Measurements from ENCODE around the gene ZSCAN10. TPM values are rescaled to one million over a fixed set of nuclear protein-coding genes. Genes with fewer than 3 reads are reported as not detected.
"Not testable (repeated sequence)": the region's sequence is repeated elsewhere in the genome, so short reads cannot be mapped to it uniquely, and the experiment has no call there.

The ZSCAN10 gene
- total RNA-seq, 3 donors from 2014 or later: not detected

DNA sequence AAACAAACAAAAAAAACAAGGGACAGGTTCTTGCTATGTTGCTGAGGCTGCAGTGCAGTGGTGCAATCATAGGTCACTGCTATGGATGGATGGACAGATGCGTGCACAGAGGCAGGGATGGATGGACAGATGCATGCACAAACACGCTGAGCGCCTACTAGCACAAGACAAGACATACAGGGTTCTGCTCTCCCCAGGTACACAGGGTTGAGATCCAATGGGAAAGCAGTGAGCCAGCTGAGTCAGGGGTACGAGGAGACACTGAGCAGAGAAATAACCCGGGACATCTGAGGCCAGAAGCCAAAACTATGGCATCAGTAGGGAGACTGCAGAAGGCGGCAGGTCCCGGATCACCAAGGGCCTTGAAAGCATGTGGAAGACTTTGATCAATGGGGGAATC lies 27.4 kb downstream of the ZSCAN10 start:
- DNase-seq (ENCODE audit: low spot score in 2 of 2): no peak
- TF ChIP-seq POLR2A (IDR thresholded peaks at IDR 0.05) (no peak), POLR2AphosphoS5 (IDR thresholded peaks at IDR 0.05) (no peak), CTCF (IDR thresholded peaks at IDR 0.05) (no peak)
- intact Hi-C loops (cut with DNase I; ENCODE audit: low total_unique reads): no loop called here

DNA sequence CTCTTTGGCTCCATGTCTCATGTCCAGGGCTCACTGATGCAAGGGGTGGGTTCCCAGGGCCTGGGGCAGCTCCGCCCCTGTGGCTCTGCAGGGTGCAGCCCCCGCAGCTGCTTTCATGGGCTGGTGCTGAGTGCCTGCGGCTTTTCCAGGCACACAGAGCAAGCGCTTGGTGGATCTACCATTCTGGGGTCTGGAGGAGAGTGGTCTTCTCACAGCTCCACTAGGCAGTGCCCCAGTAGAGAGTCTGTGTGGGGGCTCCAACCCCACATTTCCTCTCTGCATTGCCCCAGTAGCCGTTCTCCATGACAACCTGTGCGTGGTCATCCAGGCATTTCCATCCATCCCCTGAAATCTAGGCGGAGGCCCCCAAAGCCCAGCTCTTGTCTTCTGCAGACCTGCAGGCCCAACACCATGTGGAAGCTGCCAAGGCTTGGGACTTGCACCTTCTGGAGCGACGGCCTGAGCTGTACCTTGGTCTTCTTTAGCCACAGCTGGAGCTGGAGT lies 28.4 kb downstream of the ZSCAN10 start:
- TF ChIP-seq POLR2AphosphoS5 (IDR thresholded peaks at IDR 0.05) (no peak), POLR2A (IDR thresholded peaks at IDR 0.05) (no peak), CTCF (IDR thresholded peaks at IDR 0.05) (no peak)
- Histone ChIP-seq H3K9me3 (no peaks in the 10 kb centered on the region), H3K4me1 (no peaks in the 10 kb centered on the region), H3K36me3 (no peaks in the 10 kb centered on the region), H3K4me3 (no peak overlapping the region), H3K27me3 (no peaks in the 10 kb centered on the region), H3K27ac (no peak overlapping the region)
- intact Hi-C loops (cut with DNase I; ENCODE audit: low total_unique reads): no loop called here
- no peak for DNase-seq (ENCODE audit: low spot score in 2 of 2)

More for the DNA sequence above, 27.4 kb downstream of the ZSCAN10 start:
- Histone ChIP-seq H3K36me3 (no peaks in the 10 kb centered on the region), H3K4me3 (no peak overlapping the region), H3K4me1 (no peaks in the 10 kb centered on the region), H3K9me3 (no peaks in the 10 kb centered on the region), H3K27ac (no peak overlapping the region), H3K27me3 (no peaks in the 10 kb centered on the region)

DNA sequence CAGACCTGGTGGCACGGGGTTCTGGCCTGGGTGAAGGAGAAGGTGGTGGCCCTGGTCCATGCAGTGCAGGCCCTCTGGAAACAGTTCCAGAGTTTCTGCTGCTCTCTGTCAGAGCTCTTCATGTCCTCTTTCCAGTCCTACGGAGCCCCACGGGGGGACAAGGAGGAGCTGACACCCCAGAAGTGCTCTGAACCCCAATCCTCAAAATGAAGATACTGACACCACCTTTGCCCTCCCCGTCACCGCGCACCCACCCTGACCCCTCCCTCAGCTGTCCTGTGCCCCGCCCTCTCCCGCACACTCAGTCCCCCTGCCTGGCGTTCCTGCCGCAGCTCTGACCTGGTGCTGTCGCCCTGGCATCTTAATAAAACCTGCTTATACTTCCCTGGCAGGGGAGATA lies 29.9 kb downstream of the ZSCAN10 start:
- intact Hi-C loops (cut with DNase I; ENCODE audit: low total_unique reads): not testable (repeated sequence)

GRCh38 chr16:3068487-3068886 lies 30.6 kb downstream of the ZSCAN10 start:
- Histone ChIP-seq H3K27me3 (no peaks in the 10 kb centered on the region), H3K36me3 (no peaks in the 10 kb centered on the region), H3K27ac (no peak overlapping the region), H3K4me3 (no peak overlapping the region), H3K4me1 (no peaks in the 10 kb centered on the region), H3K9me3 (no peaks in the 10 kb centered on the region)
- intact Hi-C loops (cut with DNase I; ENCODE audit: low total_unique reads): no loop called here
- TF ChIP-seq POLR2A (IDR thresholded peaks at IDR 0.05) (no peak), CTCF (IDR thresholded peaks at IDR 0.05) (no peak), POLR2AphosphoS5 (IDR thresholded peaks at IDR 0.05) (no peak)
- no peak for DNase-seq (ENCODE audit: low spot score in 2 of 2)

More for the DNA sequence above, 29.9 kb downstream of the ZSCAN10 start:
- H3K36me3 ChIP-seq; H3K4me3 ChIP-seq; H3K4me1 ChIP-seq; H3K9me3 ChIP-seq; H3K27me3 ChIP-seq; DNase-seq (ENCODE audit: low spot score in 2 of 2); H3K27ac ChIP-seq: not testable (repeated sequence)

GRCh38 chr16:3066440-3066748 lies 32.7 kb downstream of the ZSCAN10 start:
- intact Hi-C loops (cut with DNase I; ENCODE audit: low total_unique reads): no loop called here
- no peaks in the 10 kb centered on the region for H3K27me3 ChIP-seq
- no peaks in the 10 kb centered on the region for H3K36me3 ChIP-seq
- TF ChIP-seq CTCF (IDR thresholded peaks at IDR 0.05) (no peak), POLR2AphosphoS5 (IDR thresholded peaks at IDR 0.05) (no peak), POLR2A (IDR thresholded peaks at IDR 0.05) (no peak)
- H3K9me3 ChIP-seq: no peaks in the 10 kb centered on the region
- no peaks in the 10 kb centered on the region for H3K4me1 ChIP-seq
- H3K27ac ChIP-seq: no peak overlapping the region
- peak overlapping the region; percentile 27 to 46 (median 35) for H3K4me3 ChIP-seq
- DNase-seq (ENCODE audit: low spot score in 2 of 2): no peak

Data from breast epithelium (tissue), 4 donors.